Motor neuron (in vitro differentiated cells): ENCODE measurements around the gene IFITM2. TPM values are rescaled to one million over a fixed set of nuclear protein-coding genes. Genes with fewer than 3 reads are reported as not detected.
A peak's percentile ranks its signal among the peaks of the same experiment; 100 is the strongest.
"Not testable (repeated sequence)": the region's sequence is repeated elsewhere in the genome, so short reads cannot be mapped to it uniquely, and the experiment has no call there.

ENCODE experiments used
- ATAC-seq, 8 experiments: fragments of 200-7000 bp; cut with Tn5 transposase; replicated peaks in 6 of 8; 2 replicates each; pipeline ENCODE4 v1.8.0; 2021; ENCODE audit warnings: mild to moderate bottlenecking in 8 of 8, moderate library complexity in 8 of 8
- H3K27ac ChIP-seq, 2 donors: fragments of 250-450 bp; sonication (Bioruptor Pico); 2 replicates each; pipeline ENCODE4 v1.9.0; 2021; ENCODE audit warnings: antibody characterized with exemption in 2 of 2, mild to moderate bottlenecking in 2 of 2, moderate library complexity in 1 of 2
- H3K4me1 ChIP-seq, 2 donors: fragments of 250-450 bp; sonication (Bioruptor Pico); replicated peaks in 1 of 2; 2 replicates each; pipeline ENCODE4 v1.6.1; 2021; ENCODE audit warnings: antibody characterized with exemption in 2 of 2, mild to moderate bottlenecking in 2 of 2, moderate library complexity in 1 of 2
- H3K4me3 ChIP-seq, 5 donors: fragments of 250-450 bp; sonication (Bioruptor Pico); 2 replicates each; pipeline ENCODE4 v1.9.0; 2021; ENCODE audit warnings: antibody characterized with exemption in 5 of 5, mild to moderate bottlenecking in 5 of 5, moderate library complexity in 4 of 5
- WGBS, 10 experiments: fragments of 450-650 bp; shearing (Covaris generic); methylation state at CpG; one replicate each; pipeline ENCODE4 v1.0.0; 2022; 5-methylcytosine and 5-hydroxymethylcytosine counted together
- in situ Hi-C, 9 experiments: fragments of 400-800 bp; cut with MboI; loops; one replicate each; pipeline ENCODE4 v1.15.0; 2021; ENCODE audit warnings: low sequenced_read_pairs in 9 of 9, low pct_unique_long_range_greater_than_20kb in 2 of 9; ENCODE audit not compliant: unreplicated experiment in 9 of 9
- total RNA-seq, 8 experiments: library from RNA; unstranded; fragments of 300-600 nt; gene quantifications; 2 replicates each; pipeline versions ENCODE4 v1.2.3 to v1.2.4, GENCODE V29; 2022

The IFITM2 gene
- total RNA-seq, 8 experiments from 2014 or later = 0.38 to 809 (median 64.6) TPM

- no peak overlapping the region for H3K4me3 ChIP-seq
- peaks cover 22 to 36% of the 10 kb centered on the region in 2 donors for H3K4me1 ChIP-seq
- no peak overlapping the region for H3K27ac ChIP-seq
- no peak for ATAC-seq
- in situ Hi-C loops = no loop called here
- 0 to 96% (median 87%) methylated on average over 2 to 8 of the region's 19 CpGs; no CpG with 5 or more reads in 1 of the 10 experiments for WGBS, 10 experiments
These were observed 23.9 kb downstream of the IFITM2 start for GRCh38 chr11:331358-332060.

DNA sequence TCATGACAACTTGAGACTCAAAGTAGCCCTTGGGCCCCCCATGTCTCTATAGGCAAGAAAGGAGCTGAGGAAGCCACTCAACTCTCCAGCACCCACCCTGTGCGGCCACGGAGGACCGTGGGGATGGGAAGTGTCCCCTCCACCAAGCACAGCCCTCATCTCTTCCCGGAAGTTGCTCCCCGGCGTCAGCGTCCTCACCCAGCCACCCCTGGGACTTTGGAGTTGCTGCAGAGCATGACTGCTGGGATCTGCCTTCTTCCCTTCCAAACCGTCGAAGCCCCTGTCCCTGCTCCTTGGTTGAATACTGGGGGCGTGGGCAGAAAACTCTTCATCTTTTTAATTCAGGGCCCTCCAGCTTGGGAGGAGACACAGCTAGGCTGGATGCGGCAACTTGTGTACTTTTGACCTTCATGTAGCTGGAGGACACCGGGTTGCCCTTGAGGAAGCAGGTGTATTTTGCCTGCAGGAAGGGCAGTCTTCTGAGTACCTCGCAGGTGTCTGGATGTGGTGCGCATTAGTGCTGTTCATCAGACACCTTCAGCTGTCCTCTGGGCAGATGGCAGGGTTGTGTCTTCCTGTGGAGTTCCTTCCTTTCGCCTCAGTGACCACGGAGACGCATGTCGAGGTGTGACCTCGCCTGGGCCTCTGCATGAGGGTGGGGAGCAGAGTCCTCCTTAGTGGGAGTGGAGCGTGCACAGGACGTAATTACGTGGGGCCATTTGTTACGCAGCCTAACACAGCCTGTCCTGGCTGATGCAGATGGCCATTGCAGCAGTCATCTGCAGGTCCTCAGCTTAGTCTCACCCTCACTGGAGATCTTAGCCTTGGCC lies 25.2 kb downstream of the IFITM2 start:
- ATAC-seq = no peak
- WGBS, 10 experiments = 80 to 100% (median 96%) methylated on average over 4 to 12 of the region's 23 CpGs; no CpG with 5 or more reads in 2 of the 10 experiments
- no peak overlapping the region for H3K27ac ChIP-seq
- peaks cover 22 to 28% of the 10 kb centered on the region in 2 donors for H3K4me1 ChIP-seq
- no peak overlapping the region for H3K4me3 ChIP-seq
- in situ Hi-C loops = no loop called here

DNA sequence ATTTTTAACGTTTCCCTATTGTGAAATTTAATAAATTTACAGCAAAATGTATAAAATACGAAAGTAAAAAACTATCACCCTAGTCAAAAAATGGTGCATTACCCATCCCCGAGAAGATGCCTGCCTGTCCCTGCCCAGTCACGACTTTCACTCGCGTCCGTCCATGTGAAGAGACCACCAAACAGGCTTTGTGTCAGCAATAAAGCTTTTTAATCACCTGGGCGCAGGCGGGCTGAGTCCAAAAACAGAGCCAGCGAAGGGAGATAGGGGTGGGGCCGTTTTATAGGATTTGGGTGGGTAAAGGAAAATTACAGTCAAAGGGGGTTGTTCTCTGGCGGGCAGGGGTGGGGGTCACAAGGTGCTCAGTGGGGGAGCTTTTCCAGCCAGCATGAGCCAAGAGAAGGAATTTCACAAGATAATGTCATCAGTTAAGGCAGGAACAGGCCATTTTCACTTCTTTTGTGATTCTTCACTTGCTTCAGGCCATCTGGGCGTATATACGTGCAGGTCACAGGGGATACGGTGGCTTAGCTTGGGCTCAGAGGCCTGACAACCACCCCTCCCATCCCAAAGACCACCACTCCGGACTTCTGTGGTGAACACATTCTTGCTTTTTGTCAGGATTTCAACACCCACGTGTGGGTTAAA lies 26.1 kb downstream of the IFITM2 start:
- 43 to 100% (median 83%) methylated on average over 1 to 10 of the region's 17 CpGs for WGBS, 10 experiments
- H3K4me3 ChIP-seq, in situ Hi-C loops: not testable (repeated sequence)
- peak in 3 of 8 experiments; percentile 20 to 30 (median 29) for ATAC-seq
- Histone ChIP-seq H3K4me1 (peaks cover 22 to 28% of the 10 kb centered on the region in 2 donors), H3K27ac (peak overlapping the region in 1 of 2 donors; percentile 37)

- H3K4me3 ChIP-seq = peak overlapping the region in 1 of 5 donors; percentile 8
- in situ Hi-C loops = no loop called here
- peaks cover 22 to 28% of the 10 kb centered on the region in 2 donors for H3K4me1 ChIP-seq
- peak; percentile 17 to 94 (median 93) for ATAC-seq
- peak overlapping the region in 1 of 2 donors; percentile 37 for H3K27ac ChIP-seq
- WGBS, 10 experiments = 38 to 98% (median 48%) methylated on average over 2 to 24 of the region's 25 CpGs
These were observed 26.8 kb downstream of the IFITM2 start for GRCh38 chr11:334264-334994.

DNA sequence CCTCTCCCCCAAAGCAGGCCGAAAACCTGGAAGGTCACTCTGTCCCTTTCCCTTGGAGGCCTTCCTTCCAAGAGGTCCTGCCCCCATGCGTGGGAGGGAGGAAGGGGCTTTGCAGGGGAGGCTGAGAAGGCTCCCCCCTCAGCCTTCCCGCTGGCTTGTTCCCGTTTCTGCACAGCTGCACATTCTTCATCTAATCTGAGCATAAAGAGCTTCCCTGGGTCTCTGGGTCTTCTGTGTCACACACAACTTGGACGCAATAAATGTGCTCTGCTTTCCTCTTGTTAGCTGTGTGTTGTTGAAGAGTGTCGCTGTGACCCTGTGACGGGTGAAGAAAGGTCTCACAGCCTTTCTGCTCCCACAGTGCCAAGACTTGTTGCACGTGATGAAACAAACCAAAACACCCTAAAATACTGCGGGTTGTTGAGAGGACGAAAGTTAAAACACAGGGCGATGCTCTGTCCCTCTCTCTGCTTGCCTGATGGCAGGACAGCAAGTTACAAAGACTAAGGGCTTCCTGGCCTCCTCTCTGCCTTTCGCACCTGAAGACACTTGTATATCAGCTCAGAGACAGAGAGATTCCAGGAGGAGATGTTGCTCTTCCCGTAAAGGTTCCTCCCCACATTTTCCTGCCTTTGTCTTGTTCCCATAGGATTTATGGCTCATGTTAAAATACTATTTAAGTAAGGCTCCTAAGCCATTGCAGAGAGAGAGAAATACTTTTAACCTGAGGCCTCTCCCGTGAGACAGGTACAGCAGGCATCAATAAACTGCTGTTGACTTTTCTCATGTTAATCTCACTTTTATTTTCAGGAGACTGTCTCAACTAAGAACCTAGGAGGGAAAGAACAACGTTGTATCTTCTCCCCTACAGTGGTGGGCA lies 28.4 kb downstream of the IFITM2 start:
- H3K27ac ChIP-seq = peak overlapping the region in 1 of 2 donors; percentile 72
- no peak overlapping the region for H3K4me3 ChIP-seq
- in situ Hi-C loops = no loop called here
- ATAC-seq = peak in 7 of 8 experiments; percentile 17 to 50 (median 39)
- WGBS, 10 experiments = 11 to 60% (median 49%) methylated on average over 4 to 12 of the region's 15 CpGs; no CpG with 5 or more reads in 3 of the 10 experiments
- peaks cover 22 to 28% of the 10 kb centered on the region in 2 donors for H3K4me1 ChIP-seq

GRCh38 chr11:336659-337198 lies 29.1 kb downstream of the IFITM2 start:
- H3K27ac ChIP-seq = no peak overlapping the region
- in situ Hi-C loops = no loop called here
- no peak for ATAC-seq
- WGBS, 10 experiments = 57 to 100% (median 88%) methylated on average over 1 to 3 of the region's 4 CpGs; no CpG with 5 or more reads in 2 of the 10 experiments
- peaks cover 22 to 28% of the 10 kb centered on the region in 2 donors for H3K4me1 ChIP-seq
- no peak overlapping the region for H3K4me3 ChIP-seq

- 29 to 100% (median 96%) methylated on average over 1 to 4 of the region's 6 CpGs; no CpG with 5 or more reads in 2 of the 10 experiments for WGBS, 10 experiments
- H3K4me3 ChIP-seq = no peak overlapping the region
- H3K4me1 ChIP-seq = peaks cover 22 to 31% of the 10 kb centered on the region in 2 donors
- no peak for ATAC-seq
- in situ Hi-C loops = no loop called here
- no peak overlapping the region for H3K27ac ChIP-seq
These were observed 30.1 kb downstream of the IFITM2 start for GRCh38 chr11:337711-338110.

DNA sequence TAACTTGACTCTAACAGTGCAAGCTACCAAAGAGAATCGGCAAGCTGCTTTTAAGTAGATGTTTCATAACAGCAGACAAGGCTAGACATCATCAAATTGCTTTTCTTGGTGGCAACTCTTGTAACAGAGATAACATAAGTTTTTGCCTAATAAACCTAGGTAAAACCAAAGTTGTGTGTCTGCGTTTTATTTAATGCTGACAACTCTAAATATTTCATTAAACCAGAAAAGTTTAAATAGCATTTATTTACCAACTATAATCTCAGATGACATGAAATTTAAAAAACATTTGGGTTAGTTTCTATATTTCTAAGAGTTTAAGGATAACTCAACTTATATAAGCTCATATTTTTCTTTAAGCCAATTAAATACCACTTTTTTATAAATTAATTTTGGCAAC lies 32.3 kb downstream of the IFITM2 start:
- no peak for ATAC-seq
- no peak overlapping the region for H3K4me3 ChIP-seq
- peaks cover 12 to 19% of the 10 kb centered on the region in 2 donors for H3K4me1 ChIP-seq
- H3K27ac ChIP-seq = no peak overlapping the region
- WGBS, 10 experiments = 67 to 100% (median 90%) methylated on average over 1 to 2 of the region's 2 CpGs
- in situ Hi-C loops = no loop called here

DNA sequence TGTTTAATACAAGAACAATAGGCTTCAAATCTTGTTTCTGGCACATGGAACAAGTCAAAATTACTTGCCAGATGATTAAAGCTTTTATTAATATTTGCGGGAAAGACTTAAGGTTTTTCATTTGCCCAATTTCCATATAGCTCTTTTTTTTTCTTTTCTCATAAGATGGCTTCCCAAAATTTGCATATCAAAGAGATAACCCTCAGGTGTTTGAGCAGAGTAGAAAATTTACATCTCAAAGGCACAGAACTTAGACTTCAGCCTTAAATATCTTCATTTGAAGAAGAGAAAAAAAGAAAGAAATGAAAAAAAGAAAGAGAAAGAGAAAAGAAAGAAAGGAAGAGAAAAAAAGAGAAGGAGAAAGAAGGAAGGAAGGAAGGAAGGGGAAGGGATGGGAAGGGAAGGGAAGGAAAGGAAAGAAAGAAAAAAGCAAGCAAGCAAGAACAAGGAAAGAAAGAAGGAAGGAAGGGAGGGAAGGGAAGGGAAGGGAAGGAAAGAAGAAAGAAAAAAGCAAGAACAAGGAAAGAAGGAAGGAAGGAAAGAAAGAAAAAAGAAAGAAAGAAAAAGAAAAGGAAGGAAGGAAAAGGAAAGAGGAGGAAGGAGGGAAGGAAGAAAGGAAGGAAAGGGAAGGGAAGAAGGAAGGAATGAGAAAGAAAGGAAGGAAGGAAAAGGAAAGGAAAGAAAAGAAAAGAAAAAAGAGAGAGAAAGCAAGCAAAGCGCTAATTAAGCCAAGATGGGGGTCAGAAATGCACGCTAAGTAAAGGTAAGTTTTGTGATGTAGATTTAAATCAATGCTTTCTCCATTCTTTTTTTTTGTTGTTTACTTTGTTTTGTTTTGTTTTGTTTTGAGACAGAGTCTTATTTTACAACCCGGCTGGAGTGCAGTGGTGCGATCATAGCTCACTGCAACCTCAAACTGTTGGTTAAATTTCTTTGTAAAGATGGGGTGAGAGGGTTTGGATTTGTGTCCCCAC lies 33.2 kb downstream of the IFITM2 start:
- Histone ChIP-seq H3K4me1 (peaks cover 7 to 11% of the 10 kb centered on the region in 2 donors), H3K4me3 (no peak overlapping the region), H3K27ac (no peak overlapping the region)
- in situ Hi-C loops = no loop called here
- ATAC-seq = no peak
- WGBS, 10 experiments = 33 to 77% (median 59%) methylated on average over 1 to 5 of the region's 5 CpGs

- H3K4me3 ChIP-seq = no peak overlapping the region
- no peak overlapping the region for H3K27ac ChIP-seq
- ATAC-seq = peak in 2 of 8 experiments; percentile 16 to 26
- H3K4me1 ChIP-seq = peaks cover 0 to 3% of the 10 kb centered on the region in 2 donors
- in situ Hi-C loops = no loop called here
- 48 to 100% (median 76%) methylated on average over 1 to 3 of the region's 3 CpGs; no CpG with 5 or more reads in 1 of the 10 experiments for WGBS, 10 experiments
These were observed 34.7 kb downstream of the IFITM2 start for GRCh38 chr11:342328-342727.
